ENCODE results near the gene RPAP2.

GRCh38 chr1:92365378-92366039 lies 66.7 kb downstream of the RPAP2 start:
- TF ChIP-seq, protein P1, sequence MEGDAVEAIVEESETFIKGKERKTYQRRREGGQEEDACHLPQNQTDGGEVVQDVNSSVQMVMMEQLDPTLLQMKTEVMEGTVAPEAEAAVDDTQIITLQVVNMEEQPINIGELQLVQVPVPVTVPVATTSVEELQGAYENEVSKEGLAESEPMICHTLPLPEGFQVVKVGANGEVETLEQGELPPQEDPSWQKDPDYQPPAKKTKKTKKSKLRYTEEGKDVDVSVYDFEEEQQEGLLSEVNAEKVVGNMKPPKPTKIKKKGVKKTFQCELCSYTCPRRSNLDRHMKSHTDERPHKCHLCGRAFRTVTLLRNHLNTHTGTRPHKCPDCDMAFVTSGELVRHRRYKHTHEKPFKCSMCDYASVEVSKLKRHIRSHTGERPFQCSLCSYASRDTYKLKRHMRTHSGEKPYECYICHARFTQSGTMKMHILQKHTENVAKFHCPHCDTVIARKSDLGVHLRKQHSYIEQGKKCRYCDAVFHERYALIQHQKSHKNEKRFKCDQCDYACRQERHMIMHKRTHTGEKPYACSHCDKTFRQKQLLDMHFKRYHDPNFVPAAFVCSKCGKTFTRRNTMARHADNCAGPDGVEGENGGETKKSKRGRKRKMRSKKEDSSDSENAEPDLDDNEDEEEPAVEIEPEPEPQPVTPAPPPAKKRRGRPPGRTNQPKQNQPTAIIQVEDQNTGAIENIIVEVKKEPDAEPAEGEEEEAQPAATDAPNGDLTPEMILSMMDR (IDR thresholded peaks at IDR 0.05) = no peak
- no peak for TF ChIP-seq POLR2A (IDR thresholded peaks at IDR 0.05)

Data from right lobe of liver (tissue), 4 donors.